Stimulated activated CD4-positive, alpha-beta T cell treated with anti-CD3 and anti-CD28 coated beads, Interleukin-2, amount 100 ng/mL, for 4 hours (primary cell): ENCODE measurements around the gene POU3F3.

Source experiments
- DNase-seq: peaks from one replicate; pipeline ENCODE4 v3.0.0-alpha.2; 2020; ENCODE audit warnings: low read depth

Gene POU3F3

GRCh38 chr2:104853534-104854497, at the start of gene POU3F3:
TSS of gene POU3F3 (plus strand) at chr2:104854115. CDS start at chr2:104855511, 1,396 bp downstream.
- no peak for DNase-seq

- no peak for DNase-seq
These were observed 49.6 kb upstream of the POU3F3 start for GRCh38 chr2:104804148-104804890.

DNA sequence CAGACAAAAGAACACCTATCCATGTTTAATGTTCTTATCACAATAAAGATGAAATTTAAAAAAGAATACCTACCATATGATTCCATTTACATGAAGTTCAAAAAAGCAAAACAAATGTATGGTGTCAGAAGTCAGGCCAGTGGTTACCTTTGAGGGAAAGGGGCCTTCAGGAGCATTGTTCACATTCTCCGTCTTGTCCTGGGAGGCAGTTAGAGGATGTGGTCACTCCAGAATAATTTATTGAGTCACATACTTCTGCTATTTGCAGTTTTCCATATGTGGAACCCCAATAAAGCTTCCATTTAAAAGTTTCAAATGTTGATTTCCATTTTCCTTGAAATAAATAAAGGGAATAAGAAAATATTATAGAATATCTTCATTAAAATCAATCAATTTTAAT, 41.6 kb upstream of the POU3F3 start:
- DNase-seq, result no peak

DNA sequence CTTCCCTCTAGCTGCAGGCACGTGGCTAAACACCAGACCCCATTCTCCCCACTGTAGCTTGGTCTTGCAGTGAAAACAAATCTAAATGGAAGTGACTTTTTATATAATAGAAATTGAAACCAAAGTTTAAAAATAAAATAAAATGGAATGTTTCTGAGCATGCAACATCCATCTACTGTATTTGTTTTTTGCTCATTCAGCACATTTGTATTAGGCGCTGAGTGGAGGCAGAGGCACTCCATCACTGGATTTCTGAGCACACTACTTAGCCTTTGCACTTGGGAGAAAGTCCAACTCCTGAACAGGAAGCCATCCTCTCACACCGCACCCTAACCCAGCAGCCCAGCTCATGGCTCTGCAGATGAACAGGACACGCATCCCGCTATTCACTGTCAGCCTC, 37.8 kb upstream of the POU3F3 start:
- no peak for DNase-seq

GRCh38 chr2:104818264-104818663, 35.7 kb upstream of the POU3F3 start:
- DNase-seq, result no peak

GRCh38 chr2:104820126-104820525, 33.8 kb upstream of the POU3F3 start:
- no peak for DNase-seq

DNA sequence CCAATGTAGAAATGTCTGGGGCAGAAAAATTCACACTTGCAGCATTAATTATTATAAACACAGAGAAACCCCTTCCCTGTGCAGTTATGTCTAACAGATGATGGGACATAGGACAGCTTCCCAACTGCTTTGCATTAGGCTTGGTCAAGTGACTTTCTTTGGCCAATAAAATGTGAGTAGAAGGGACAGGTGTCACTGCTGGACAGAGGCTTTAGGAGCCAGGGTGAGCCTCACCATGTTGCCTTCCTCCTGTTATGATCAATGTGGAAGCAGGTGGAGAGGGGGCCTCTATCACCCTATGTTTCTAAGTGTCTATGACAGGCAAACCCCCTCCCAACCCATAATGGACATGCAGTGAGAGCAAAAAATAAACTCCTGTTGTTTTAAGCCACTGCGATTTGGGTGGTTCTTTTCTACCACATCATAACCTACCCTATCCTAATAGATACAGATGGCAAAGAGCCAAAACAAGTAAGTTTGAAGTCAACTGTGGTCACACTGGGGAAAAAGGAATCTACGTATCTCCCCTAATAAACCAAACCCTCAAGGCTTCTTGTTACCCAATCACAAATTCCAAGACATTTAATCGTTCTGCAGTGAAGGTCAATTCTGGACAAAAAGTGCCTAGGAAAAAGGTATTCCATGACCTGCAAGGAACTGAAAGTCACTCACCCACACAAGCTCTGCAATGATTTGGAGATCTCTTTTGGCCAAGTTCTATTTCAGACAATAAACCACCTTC, 28.6 kb upstream of the POU3F3 start:
- DNase-seq, result no peak

DNA sequence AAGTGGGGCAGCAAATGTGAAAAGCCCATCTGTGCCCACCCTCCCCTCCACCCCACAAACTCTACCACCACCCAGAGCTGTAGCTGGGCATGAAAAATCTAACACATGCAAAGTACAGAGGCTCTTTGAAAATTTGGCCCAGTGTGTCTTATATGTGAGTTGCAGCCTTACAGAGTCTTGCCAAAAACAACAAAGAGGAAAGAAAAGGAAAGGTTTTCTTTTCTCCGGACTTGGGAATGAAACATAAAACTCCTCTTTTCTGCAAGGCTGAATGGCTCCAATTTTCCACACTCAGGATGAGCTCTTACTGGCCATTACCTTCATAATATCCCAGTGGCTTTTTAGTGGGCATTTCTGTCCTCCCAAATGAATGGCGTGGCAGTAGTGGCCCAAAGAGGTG, 27.9 kb upstream of the POU3F3 start:
- no peak for DNase-seq

- no peak for DNase-seq
These were observed 22.2 kb upstream of the POU3F3 start for GRCh38 chr2:104831742-104832141.

DNA sequence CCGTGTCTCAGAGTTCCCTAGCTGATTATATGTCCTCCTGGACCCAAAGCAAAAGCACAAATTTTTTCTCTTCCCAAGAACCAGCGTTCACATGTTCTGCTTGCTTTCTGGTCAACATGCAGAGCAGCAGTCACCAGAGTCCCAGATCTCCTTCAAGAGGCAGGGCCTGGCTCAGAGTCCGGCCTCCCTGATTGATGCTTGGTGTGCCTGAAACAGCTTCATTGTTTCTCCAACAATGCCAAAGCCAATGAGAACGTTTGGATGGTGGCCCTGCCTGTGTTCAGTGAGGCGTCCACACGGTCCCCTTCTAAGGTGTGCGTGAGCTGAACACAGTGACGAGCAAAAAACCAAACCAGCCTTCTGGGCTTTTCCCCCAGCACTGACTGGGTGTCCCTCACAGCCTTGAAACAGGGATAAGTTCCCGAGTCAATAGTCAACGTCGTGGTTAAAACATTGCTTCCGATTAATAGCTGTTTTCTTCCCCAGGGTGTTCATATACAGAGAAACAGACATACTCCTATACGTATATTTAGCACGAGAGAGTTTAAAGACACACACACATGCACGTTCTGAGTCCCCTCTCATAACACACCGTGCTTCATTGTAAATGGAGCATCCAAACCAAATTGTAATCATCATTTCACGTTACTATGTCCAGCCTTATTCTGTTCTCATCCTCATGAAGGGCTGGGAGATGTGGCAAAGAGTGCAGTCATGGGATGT, 19.3 kb upstream of the POU3F3 start:
- no peak for DNase-seq

- DNase-seq, result no peak
These were observed 17.6 kb upstream of the POU3F3 start for GRCh38 chr2:104836265-104836664.

DNA sequence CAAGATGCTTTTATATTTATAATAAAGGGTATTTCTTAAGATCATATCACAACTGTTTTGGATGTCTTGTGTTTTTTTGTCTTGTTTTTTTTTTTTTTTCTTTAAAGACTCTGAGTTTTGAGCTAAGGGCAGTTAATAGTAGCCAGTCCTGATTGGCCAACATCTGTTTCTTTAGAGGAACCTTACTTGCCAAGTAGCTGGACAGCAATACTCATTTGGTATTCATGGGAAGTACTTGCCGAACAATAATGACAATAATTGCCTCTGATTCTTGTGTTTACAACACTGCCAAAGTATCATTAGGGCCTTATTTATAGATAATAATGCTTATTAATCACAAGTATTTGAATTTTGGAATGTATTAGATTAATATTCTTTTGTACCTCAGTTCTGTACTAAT, 17.1 kb upstream of the POU3F3 start:
- no peak for DNase-seq

DNA sequence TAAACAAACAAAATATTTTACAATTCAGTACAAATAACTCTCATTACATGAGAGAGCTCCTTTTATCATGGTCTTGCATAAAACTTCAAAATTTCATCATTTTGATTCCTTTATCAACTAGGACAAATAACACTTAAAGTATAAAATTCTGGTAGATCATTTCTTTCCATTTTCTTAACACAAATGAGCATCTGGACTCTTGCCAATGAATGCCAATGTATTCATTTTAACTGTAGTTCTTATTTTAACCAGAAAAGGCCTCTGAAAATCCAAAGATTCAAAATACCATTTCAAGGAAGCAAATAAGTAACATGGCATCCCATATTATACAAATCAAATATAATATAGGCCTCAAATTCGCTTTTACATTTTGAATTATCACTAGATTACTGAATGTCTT, 13.8 kb upstream of the POU3F3 start:
- no peak for DNase-seq

- DNase-seq, result no peak
These were observed 12.9 kb upstream of the POU3F3 start for GRCh38 chr2:104840893-104841585.

DNA sequence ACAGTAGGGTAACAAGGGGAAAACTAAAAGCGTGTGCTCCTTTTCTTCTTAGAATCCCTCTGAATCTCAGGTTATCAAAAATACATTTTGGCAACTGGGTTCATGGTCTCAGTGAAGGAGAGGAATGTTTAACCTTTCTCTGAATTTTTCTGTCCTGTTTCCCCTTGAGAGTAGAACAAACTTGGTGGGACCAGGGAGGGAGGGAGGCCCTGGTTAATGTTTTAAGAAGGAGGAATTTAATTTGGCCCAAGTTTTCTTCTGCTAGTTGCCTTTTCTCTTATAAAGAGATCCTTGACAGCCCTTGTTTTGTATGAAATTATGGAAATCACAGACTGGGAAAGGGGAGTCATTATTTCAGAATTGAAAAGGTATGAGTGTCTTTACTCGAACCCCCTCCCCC, 12.2 kb upstream of the POU3F3 start:
- DNase-seq, result no peak

DNA sequence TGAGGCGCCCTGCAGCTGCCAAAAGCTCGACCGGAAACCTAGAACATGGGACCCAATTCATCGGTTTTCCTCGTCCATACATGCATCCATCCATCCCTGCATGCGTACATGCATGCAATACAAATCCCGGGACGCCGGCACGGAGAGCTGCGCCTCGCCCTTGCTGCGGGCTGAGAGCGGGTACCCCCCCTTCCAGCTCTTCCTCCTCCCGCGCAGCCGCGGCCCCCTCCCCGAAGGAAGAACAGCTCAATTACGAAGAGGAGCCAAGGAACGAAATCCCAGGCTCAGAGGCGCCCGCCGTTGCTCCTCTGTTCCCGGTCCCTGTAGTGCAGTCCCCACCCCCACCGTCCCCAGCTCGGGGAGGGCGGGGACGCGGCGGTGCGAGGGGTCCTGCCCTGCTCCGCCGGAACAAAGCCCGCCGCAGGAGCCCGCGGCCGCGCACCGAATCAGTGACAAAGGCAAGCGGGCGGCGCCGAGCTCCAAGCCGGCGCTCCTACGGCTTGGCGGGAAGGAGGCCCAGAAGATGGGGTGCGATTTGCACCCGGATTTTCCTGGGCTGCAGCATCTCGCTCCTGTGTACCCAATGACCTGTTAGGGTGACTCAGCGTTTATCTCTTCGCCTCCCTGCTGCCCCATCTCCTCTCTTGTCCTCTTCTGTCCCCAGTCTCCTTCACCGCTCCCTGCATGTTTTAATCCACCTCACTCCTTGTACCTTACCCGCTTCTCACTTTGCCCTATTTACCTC, 8.9 kb upstream of the POU3F3 start:
- DNase-seq, result no peak

DNA sequence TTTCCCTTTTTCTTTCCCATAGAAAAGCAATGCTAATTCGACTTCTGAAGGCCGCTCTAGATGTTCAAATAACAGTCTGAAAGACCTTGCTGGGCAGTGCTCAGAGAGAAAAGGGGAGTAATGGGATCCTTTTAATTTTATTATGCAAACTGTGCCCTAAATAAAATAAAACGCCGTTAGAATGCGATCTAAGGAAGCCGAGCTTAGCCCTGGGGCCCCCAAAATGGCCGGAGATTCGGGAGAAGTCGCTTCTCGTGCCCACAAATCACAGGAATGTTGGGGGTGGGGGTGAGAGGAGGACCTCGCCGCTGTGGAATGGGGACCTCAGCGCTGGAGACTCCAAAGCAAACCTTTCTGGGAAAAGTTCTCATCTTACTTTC, 8.4 kb upstream of the POU3F3 start:
- DNase-seq, result no peak

- no peak for DNase-seq
These were observed 7.7 kb upstream of the POU3F3 start for GRCh38 chr2:104845946-104846785.

DNA sequence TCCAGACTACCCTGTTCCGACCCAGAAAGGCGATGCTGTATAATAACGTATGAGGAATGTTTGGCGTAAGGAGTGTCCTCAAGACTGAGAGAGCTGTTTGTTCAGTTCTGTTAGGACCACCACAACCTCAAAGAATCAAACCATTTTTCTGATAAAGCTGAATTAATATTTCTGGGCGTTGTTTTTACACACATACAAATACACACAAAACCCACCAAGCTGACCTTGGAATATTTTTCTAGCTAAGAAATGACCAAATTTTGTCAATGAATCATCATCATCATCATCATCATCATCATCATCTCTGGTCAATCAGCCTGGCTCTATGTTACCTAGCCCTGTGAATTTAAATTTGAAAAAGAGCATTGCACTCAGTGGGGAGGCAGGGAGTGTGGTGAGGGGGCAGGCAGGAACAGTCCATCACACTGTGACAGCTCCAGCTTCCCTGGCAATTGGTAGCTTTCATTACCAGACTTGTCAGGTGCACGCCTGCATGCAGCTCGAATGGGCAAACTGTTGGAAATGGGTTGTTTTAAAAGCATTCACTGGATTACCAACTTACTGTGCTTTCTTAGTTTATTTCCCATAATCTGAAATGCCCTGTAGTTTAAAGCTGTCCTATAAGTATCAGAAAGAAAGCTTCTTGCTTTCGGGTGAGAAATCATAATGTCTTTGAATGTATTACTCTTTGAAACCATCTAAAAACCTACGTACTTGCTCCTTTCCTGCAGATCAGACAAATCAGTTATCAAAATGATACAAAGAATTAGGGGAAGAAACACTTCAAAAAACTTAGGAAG, 6.9 kb upstream of the POU3F3 start:
- no peak for DNase-seq
